ENCODE results near the gene PSME2. TPM values are rescaled to one million over a fixed set of nuclear protein-coding genes. Genes with fewer than 3 reads are reported as not detected.

The PSME2 gene
- total and polyA plus RNA-seq, 2 of the 13 experiments (the other 11 are each of a cell fraction or from before 2014, with no cell fraction given): 332 to 716 TPM

GRCh38 chr14:24113801-24114531 is 32.4 kb downstream of the PSME2 start (continued):
- TF ChIP-seq HBP1 (CRISPR knock-in tag; IDR thresholded peaks at IDR 0.05; ENCODE audit: low read depth) (peak; percentile 45), ZNF503 (CRISPR knock-in tag; IDR thresholded peaks at IDR 0.05) (peak; percentile 95), CEBPG (CRISPR knock-in tag; IDR thresholded peaks at IDR 0.05) (peak; percentile 99), ZNF335 (CRISPR knock-in tag; IDR thresholded peaks at IDR 0.05) (peak; percentile 94), TBX3 (IDR thresholded peaks at IDR 0.05; ENCODE audit: borderline replicate concordance) (peak; percentile 88; the same call in 1 of the 2 replicates), NCOA1 (CRISPR knock-in tag; IDR thresholded peaks at IDR 0.05) (peak; percentile 99), GZF1 (CRISPR knock-in tag; IDR thresholded peaks at IDR 0.05) (peak; percentile 91; the same call in 1 of the 2 replicates), ZNF747 (CRISPR knock-in tag; IDR thresholded peaks at IDR 0.05; ENCODE audit: borderline replicate concordance) (peak; percentile 99), RARG (CRISPR knock-in tag; IDR thresholded peaks at IDR 0.05; ENCODE audit: low read depth) (0 out of 2 replicates have a peak, but pooled peaks have one; percentile 3), ZKSCAN5 (CRISPR knock-in tag; IDR thresholded peaks at IDR 0.05) (0 out of 2 replicates have a peak, but pooled peaks have one; percentile 12), PREB (CRISPR knock-in tag; IDR thresholded peaks at IDR 0.05) (no peak), ATF5 (CRISPR knock-in tag; IDR thresholded peaks at IDR 0.05; ENCODE audit: low read depth) (no peak; the same call in 1 of the 2 replicates), MAFF (IDR thresholded peaks at IDR 0.05; ENCODE audit: low read depth, low read length) (no peak; the same call in 1 of the 2 replicates), MNT (IDR thresholded peaks at IDR 0.05) (peak; percentile 74), IRF9 (CRISPR knock-in tag; IDR thresholded peaks at IDR 0.05; ENCODE audit: borderline replicate concordance) (peak; percentile 99), ARID2 (CRISPR knock-in tag; IDR thresholded peaks at IDR 0.05; ENCODE audit: borderline replicate concordance) (peak; percentile 97), KLF6 (CRISPR knock-in tag; IDR thresholded peaks at IDR 0.05) (peak; percentile 99), USF2 (IDR thresholded peaks at IDR 0.05; ENCODE audit: low read depth, low read length) (no peak), USF2 (CRISPR knock-in tag; IDR thresholded peaks at IDR 0.05; ENCODE audit: borderline replicate concordance) (no peak; the same call in 1 of the 2 replicates)
